ENCODE results near the gene WNT10A. TPM values are rescaled to one million over a fixed set of nuclear protein-coding genes. Genes with fewer than 3 reads are reported as not detected.
"Not testable (repeated sequence)": the region's sequence is repeated elsewhere in the genome, so short reads cannot be mapped to it uniquely, and the experiment has no call there.

Gene WNT10A
- total RNA-seq, 1 experiment from 2014 or later, result 0.47 TPM

DNA sequence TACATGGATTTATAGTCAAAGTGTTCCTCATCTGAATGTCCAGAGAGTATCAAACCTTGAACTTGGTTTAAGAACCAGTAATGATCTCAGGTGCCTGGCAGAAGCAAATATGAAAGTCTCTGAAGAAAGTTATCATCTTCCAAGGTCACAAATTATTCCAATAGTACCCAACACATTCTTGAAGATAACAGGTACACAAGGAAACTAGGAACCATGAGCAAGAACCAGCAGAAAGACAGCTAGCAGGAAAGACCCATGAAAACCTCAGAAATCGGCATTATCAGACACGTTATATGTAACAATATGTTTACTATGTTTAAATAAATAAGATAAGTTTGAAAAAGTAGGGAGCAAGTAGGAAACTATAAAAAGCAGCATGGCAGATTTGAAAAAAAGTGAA lies 43.2 kb upstream of the WNT10A start:
- peaks cover 26% of the 10 kb centered on the region for H3K27me3 ChIP-seq (replicated peaks; ENCODE audit: insufficient read depth, low read depth, low read length, poor library complexity)
- ChIA-PET CTCF (interaction anchor here (0.6 kb wide), 1 partner anchor 13 kb away, joined by 13 read pairs; no protein-coding TSS in a partner anchor), POLR2A (ENCODE audit: low non-redundant PET) (no interaction called here)
- BruUV-seq (replicated peaks), result no TSS peak
- H3K27ac ChIP-seq (ENCODE audit: low read depth, low read length, poor library complexity, severe bottlenecking), result no peak overlapping the region
- TF ChIP-seq CTCF (conservative IDR thresholded peaks at IDR 0.05; ENCODE audit: low read depth, low read length) (no peak), EZH2 (IDR thresholded peaks at IDR 0.05; ENCODE audit: borderline replicate concordance, low read depth, low read length, poor library complexity, severe bottlenecking) (no peak)
- no peak for DNase-seq (ENCODE audit: low spot score)
- H3K36me3 ChIP-seq (ENCODE audit: insufficient read depth, low read length, poor library complexity, severe bottlenecking), result no peaks in the 10 kb centered on the region
- no peaks in the 10 kb centered on the region for H3K4me1 ChIP-seq (ENCODE audit: insufficient read depth, low read length, poor library complexity, severe bottlenecking)
- intact Hi-C loops (cut with micrococcal nuclease; ENCODE audit: unreplicated experiment), result no loop called here
- no peak overlapping the region for H3K4me3 ChIP-seq (ENCODE audit: low read depth, low read length, poor library complexity, severe bottlenecking)
- H3K9me3 ChIP-seq (ENCODE audit: low read depth, low read length, poor library complexity, severe bottlenecking), result peaks cover 7% of the 10 kb centered on the region

DNA sequence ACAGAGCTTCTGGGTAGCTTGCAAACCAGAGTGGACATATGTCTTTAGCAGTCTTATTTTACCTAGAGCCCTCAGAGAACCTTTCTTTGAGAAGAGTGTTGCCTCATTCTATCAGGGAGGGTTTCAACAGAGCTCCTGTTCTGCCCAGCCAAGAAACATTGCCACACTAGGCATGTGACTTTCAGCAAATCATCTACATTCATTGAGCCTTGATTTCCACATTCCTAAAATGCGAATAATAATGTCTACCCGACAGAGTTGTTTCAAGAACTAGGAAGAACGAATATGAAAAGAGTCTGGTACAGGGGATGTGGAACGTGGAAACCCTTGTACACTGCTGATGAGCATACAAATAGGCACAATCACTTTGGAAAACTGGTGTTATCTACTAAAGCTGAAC lies 41.2 kb upstream of the WNT10A start:
- TF ChIP-seq CTCF (conservative IDR thresholded peaks at IDR 0.05; ENCODE audit: low read depth, low read length), result no peak
- no peak for TF ChIP-seq EZH2 (IDR thresholded peaks at IDR 0.05; ENCODE audit: borderline replicate concordance, low read depth, low read length, poor library complexity, severe bottlenecking)
- POLR2A ChIA-PET (ENCODE audit: low non-redundant PET), result no interaction called here

GRCh38 chr2:218839888-218840287 lies 40.8 kb upstream of the WNT10A start:
- POLR2A ChIA-PET (ENCODE audit: low non-redundant PET), result no interaction called here
- intact Hi-C loops (cut with micrococcal nuclease; ENCODE audit: unreplicated experiment), result no loop called here

More for the DNA sequence above, 41.2 kb upstream of the WNT10A start:
- intact Hi-C loops (cut with micrococcal nuclease; ENCODE audit: unreplicated experiment), result no loop called here
- no peak overlapping the region for H3K4me3 ChIP-seq (ENCODE audit: low read depth, low read length, poor library complexity, severe bottlenecking)
- H3K36me3 ChIP-seq (ENCODE audit: insufficient read depth, low read length, poor library complexity, severe bottlenecking), result no peaks in the 10 kb centered on the region
- no peak for DNase-seq (ENCODE audit: low spot score)
- BruUV-seq (replicated peaks), result no TSS peak
- no peaks in the 10 kb centered on the region for H3K4me1 ChIP-seq (ENCODE audit: insufficient read depth, low read length, poor library complexity, severe bottlenecking)
- CTCF ChIA-PET, result no interaction called here
- H3K9me3 ChIP-seq (ENCODE audit: low read depth, low read length, poor library complexity, severe bottlenecking), result peaks cover 7% of the 10 kb centered on the region
- H3K27me3 ChIP-seq (replicated peaks; ENCODE audit: insufficient read depth, low read depth, low read length, poor library complexity), result peaks cover 16% of the 10 kb centered on the region
- H3K27ac ChIP-seq (ENCODE audit: low read depth, low read length, poor library complexity, severe bottlenecking), result no peak overlapping the region

GRCh38 chr2:218844334-218844733 lies 36.3 kb upstream of the WNT10A start:
- POLR2A ChIA-PET (ENCODE audit: low non-redundant PET); H3K27me3 ChIP-seq (replicated peaks; ENCODE audit: insufficient read depth, low read depth, low read length, poor library complexity); intact Hi-C loops (cut with micrococcal nuclease; ENCODE audit: unreplicated experiment); H3K36me3 ChIP-seq (ENCODE audit: insufficient read depth, low read length, poor library complexity, severe bottlenecking); DNase-seq (ENCODE audit: low spot score); H3K4me3 ChIP-seq (ENCODE audit: low read depth, low read length, poor library complexity, severe bottlenecking); H3K9me3 ChIP-seq (ENCODE audit: low read depth, low read length, poor library complexity, severe bottlenecking); BruUV-seq (replicated peaks); H3K27ac ChIP-seq (ENCODE audit: low read depth, low read length, poor library complexity, severe bottlenecking); CTCF ChIA-PET; H3K4me1 ChIP-seq (ENCODE audit: insufficient read depth, low read length, poor library complexity, severe bottlenecking): not testable (repeated sequence)

More at GRCh38 chr2:218839888-218840287, 40.8 kb upstream of the WNT10A start:
- TF ChIP-seq CTCF (conservative IDR thresholded peaks at IDR 0.05; ENCODE audit: low read depth, low read length) (no peak), EZH2 (IDR thresholded peaks at IDR 0.05; ENCODE audit: borderline replicate concordance, low read depth, low read length, poor library complexity, severe bottlenecking) (no peak)
- CTCF ChIA-PET, result no interaction called here
- DNase-seq (ENCODE audit: low spot score), result no peak
- BruUV-seq (replicated peaks), result no TSS peak
- Histone ChIP-seq H3K4me3 (ENCODE audit: low read depth, low read length, poor library complexity, severe bottlenecking) (no peak overlapping the region), H3K4me1 (ENCODE audit: insufficient read depth, low read length, poor library complexity, severe bottlenecking) (no peaks in the 10 kb centered on the region), H3K27me3 (replicated peaks; ENCODE audit: insufficient read depth, low read depth, low read length, poor library complexity) (peaks cover 16% of the 10 kb centered on the region), H3K27ac (ENCODE audit: low read depth, low read length, poor library complexity, severe bottlenecking) (no peak overlapping the region), H3K9me3 (ENCODE audit: low read depth, low read length, poor library complexity, severe bottlenecking) (peaks cover 7% of the 10 kb centered on the region), H3K36me3 (ENCODE audit: insufficient read depth, low read length, poor library complexity, severe bottlenecking) (no peaks in the 10 kb centered on the region)

GRCh38 chr2:218846963-218847362 lies 33.7 kb upstream of the WNT10A start:
- CTCF ChIA-PET, result interaction anchor here (0.6 to 1.5 kb wide), 16 partner anchors 12 to 188 kb away, joined by 3 to 28 read pairs (median 4); partner anchors contain the start of genes BCS1L, PRKAG3, RNF25 and STK36
- H3K4me1 ChIP-seq (ENCODE audit: insufficient read depth, low read length, poor library complexity, severe bottlenecking); H3K36me3 ChIP-seq (ENCODE audit: insufficient read depth, low read length, poor library complexity, severe bottlenecking); H3K27ac ChIP-seq (ENCODE audit: low read depth, low read length, poor library complexity, severe bottlenecking); DNase-seq (ENCODE audit: low spot score); H3K27me3 ChIP-seq (replicated peaks; ENCODE audit: insufficient read depth, low read depth, low read length, poor library complexity); H3K4me3 ChIP-seq (ENCODE audit: low read depth, low read length, poor library complexity, severe bottlenecking); BruUV-seq (replicated peaks); H3K9me3 ChIP-seq (ENCODE audit: low read depth, low read length, poor library complexity, severe bottlenecking); POLR2A ChIA-PET (ENCODE audit: low non-redundant PET): not testable (repeated sequence)
- intact Hi-C loops (cut with micrococcal nuclease; ENCODE audit: unreplicated experiment), result loop anchor here (1.0 to 5.0 kb wide), 6 partner anchors 119 to 575 kb away; partner anchors contain the start of genes AAMP, CTDSP1 and PNKD

Data from A673 (cell line).